GM12878 (cell line): ENCODE results near the gene C9orf72. TPM values are rescaled to one million over a fixed set of nuclear protein-coding genes. Genes with fewer than 3 reads are reported as not detected.

Experiments
- ATAC-seq: fragments of 200-7000 bp; cut with Tn5 transposase; 3 replicates; pipeline ENCODE4 v1.9.1; 2020; ENCODE audit warnings: mild to moderate bottlenecking, moderate library complexity
- BruUV-seq: library from RNA; stranded (reverse); fragments of 400-500 nt; replicated peaks from 2 replicates; lab custom pipeline; 2021; lab: Mats Ljungman, UMichigan
- CTCF ChIA-PET: fragments of 300-600 bp; sonication (Branson Sonifier 250); formaldehyde crosslinking; extraction: SDS; loops from one replicate; lab custom pipeline; 2021; ENCODE audit warnings: inconsistent platforms; lab: Yijun Ruan, JAX
- POLR2A ChIA-PET: fragments of 350-600 bp; formaldehyde crosslinking; extraction: SDS; loops from one replicate; lab custom pipeline; 2021; ENCODE audit warnings: inconsistent platforms; lab: Charles Lee
- RAD21 ChIA-PET: fragments of 300-600 bp; sonication (Branson Sonifier 250); formaldehyde crosslinking; loops from one replicate; lab custom pipeline; 2023; ENCODE audit warnings: antibody characterized with exemption; ENCODE audit not compliant: unreplicated experiment; lab: Charles Lee
- SMC1A ChIA-PET: fragments of 300-600 bp; sonication (Branson Sonifier 250); formaldehyde crosslinking; loops from one replicate; lab custom pipeline; 2023; ENCODE audit not compliant: unreplicated experiment, uncharacterized antibody; lab: Charles Lee
- DNase-seq: peaks from one replicate; pipeline ENCODE4 v3.0.0-alpha.2; 2011; ENCODE audit warnings: low read depth, low spot score
- FAIRE-seq: peaks from 3 replicates; lab custom pipeline; 2011; peaks lifted over from hg19 to GRCh38; lab: Jason Lieb, UNC
- H2AFZ ChIP-seq: 2 replicates; pipeline ENCODE4 v1.6.0; 2011; ENCODE audit warnings: low read depth, low read length, control low read depth; ENCODE audit not compliant: control insufficient read depth
- H3K27ac ChIP-seq: 2 replicates; pipeline ENCODE4 v1.5.1; 2011; ENCODE audit warnings: control low read depth; ENCODE audit not compliant: control insufficient read depth, insufficient read depth
- H3K27me3 ChIP-seq, 2 experiments: replicated peaks in 1 of 2; 2 replicates each; pipeline versions ENCODE4 v1.6.0 to v1.6.1; 2011; ENCODE audit warnings: low read length in 1 of 2; ENCODE audit not compliant: control insufficient read depth in 2 of 2, insufficient read depth in 2 of 2
- H3K36me3 ChIP-seq, 2 experiments: 2 replicates each; pipeline ENCODE4 v1.5.1; 2011; ENCODE audit warnings: low read length in 1 of 2; ENCODE audit not compliant: control insufficient read depth in 2 of 2, insufficient read depth in 2 of 2
- H3K4me1 ChIP-seq: 2 replicates; pipeline ENCODE4 v1.6.1; 2011; ENCODE audit warnings: mild to moderate bottlenecking, low read length, moderate library complexity, mixed read lengths; ENCODE audit not compliant: control insufficient read depth, insufficient read depth
- H3K4me2 ChIP-seq: 2 replicates; pipeline ENCODE4 v1.6.0; 2011; ENCODE audit warnings: control low read depth; ENCODE audit not compliant: control insufficient read depth, insufficient read depth
- H3K4me3 ChIP-seq: fragments of 200-600 bp; sonication (generic); 2 replicates; pipeline ENCODE4 v1.5.1; 2016
- H3K79me2 ChIP-seq: 2 replicates; pipeline ENCODE4 v1.6.0; 2011; ENCODE audit warnings: low read length; ENCODE audit not compliant: control insufficient read depth, insufficient read depth
- H3K9ac ChIP-seq: 2 replicates; pipeline ENCODE4 v1.8.0; 2011; ENCODE audit warnings: low read length, control low read depth, mixed read lengths; ENCODE audit not compliant: control insufficient read depth, insufficient read depth
- H3K9me3 ChIP-seq: replicated peaks from 3 replicates; pipeline ENCODE4 v1.5.1; 2011; ENCODE audit warnings: mild to moderate bottlenecking, low read length; ENCODE audit not compliant: control insufficient read depth, insufficient read depth
- H4K20me1 ChIP-seq: 2 replicates; pipeline ENCODE4 v1.6.0; 2011; ENCODE audit not compliant: control insufficient read depth, insufficient read depth
- BACH1 ChIP-seq: fragments of 450-650 bp; IDR thresholded peaks from 2 replicates; pipeline ENCODE4 v1.6.1; 2017; ENCODE audit warnings: mild to moderate bottlenecking, borderline replicate concordance
- CHD4 ChIP-seq: fragments of 200-600 bp; sonication (generic); IDR thresholded peaks from 2 replicates; pipeline ENCODE4 v1.6.1; 2016; ENCODE audit warnings: mild to moderate bottlenecking
- CREM ChIP-seq: IDR thresholded peaks from 2 replicates; pipeline ENCODE4 v1.6.1; 2014; ENCODE audit warnings: antibody characterized with exemption, low read depth
- E2F4 ChIP-seq: IDR thresholded peaks from 2 replicates; pipeline ENCODE4 v1.6.1; 2012; ENCODE audit warnings: low read depth, low read length, improper control_type of control experiment
- IRF5 ChIP-seq: fragments of 450-650 bp; IDR thresholded peaks from 2 replicates; pipeline ENCODE4 v1.6.1; 2017; ENCODE audit warnings: borderline replicate concordance
- MEF2A ChIP-seq: IDR thresholded peaks from 2 replicates; pipeline ENCODE4 v1.6.1; 2011; ENCODE audit warnings: low read depth, mild to moderate bottlenecking, low read length, moderate library complexity; ENCODE audit not compliant: insufficient read depth
- POLR2AphosphoS2 ChIP-seq: IDR thresholded peaks from 2 replicates; pipeline ENCODE4 v1.6.1; 2011; ENCODE audit warnings: low read depth, mild to moderate bottlenecking, low read length, improper control_type of control experiment, moderate library complexity
- RELA ChIP-seq: fragments of 450-650 bp; IDR thresholded peaks from 2 replicates; pipeline ENCODE4 v1.8.0; 2014; ENCODE audit warnings: borderline replicate concordance; ENCODE audit not compliant: partially characterized antibody
- SMAD5 ChIP-seq: IDR thresholded peaks from 2 replicates; pipeline ENCODE4 v1.6.1; 2016; ENCODE audit warnings: antibody characterized with exemption, low read depth
- SMC3 ChIP-seq: IDR thresholded peaks from 2 replicates; pipeline ENCODE4 v1.6.1; 2011; ENCODE audit warnings: low read length, improper control_type of control experiment, borderline replicate concordance
- TAF1 ChIP-seq: IDR thresholded peaks from 2 replicates; pipeline ENCODE4 v1.6.1; 2011; ENCODE audit warnings: mild to moderate bottlenecking, low read depth, low read length, borderline replicate concordance
- WGBS: methylation state at CpG from one replicate; pipeline ENCODE4 v1.1.6; 2016; ENCODE audit warnings: low lambda C conversion rate; ENCODE audit not compliant: insufficient replicate concordance, insufficient coverage; ENCODE audit errors: missing lambda C conversion rate; 5-methylcytosine and 5-hydroxymethylcytosine counted together
- in situ Hi-C: fragments of 300-500 bp; cut with MboI; formaldehyde crosslinking; loops from 9 replicates; pipeline ENCODE4 v1.14.3; 2018; ENCODE audit warnings: mixed read lengths
- intact Hi-C: fragments of 100-400 bp; cut with micrococcal nuclease; formaldehyde crosslinking; loops from one replicate; pipeline ENCODE4 v1.14.2; 2022; ENCODE audit not compliant: unreplicated experiment
- polyA plus RNA-seq, 11 experiments: library from polyadenylated mRNA; depleted of rRNA in 4 of 11; unstranded in 6 of 11; stranded (reverse) in 5 of 11; fragments of >200 nt; fragmentation: Nextera tagmentation in 4 of 11; fragmentation: Illumina TruSeq in 1 of 11; extraction: Ambion mirVana in 4 of 11; extraction: Trizol in 1 of 11; gene quantifications; 1 replicate in 1 of 11; 2 replicates in 10 of 11; pipeline versions ENCODE4 v1.2.1 to v1.2.3, GENCODE V29; 2011 to 2016; ENCODE audit warnings: inconsistent platforms in 2 of 11, missing spikeins in 2 of 11, low read depth in 1 of 11
- total RNA-seq, 4 experiments: library from RNA; depleted of rRNA in 3 of 4; stranded (reverse); fragments of >200 nt in 3 of 4; fragmentation: Illumina TruSeq in 1 of 4; extraction: Trizol in 1 of 4; gene quantifications; 2 replicates each; pipeline versions ENCODE4 v1.2.1 to v1.2.3, GENCODE V29; 2013 to 2021

Gene C9orf72
- total and polyA plus RNA-seq, 10 of the 15 experiments (the other 5 are each of a cell fraction or from before 2014, with no cell fraction given): 4.8 to 9.0 (median 6.4) TPM

- Histone ChIP-seq H3K9me3 (no peaks in the 10 kb centered on the region), H3K4me2 (no peak overlapping the region), H3K79me2 (no peaks in the 10 kb centered on the region), H3K27ac (no peak overlapping the region), H2AFZ (no peak overlapping the region), H3K27me3 (no peaks in the 10 kb centered on the region), H3K4me1 (peaks cover 10% of the 10 kb centered on the region), H4K20me1 (no peaks in the 10 kb centered on the region), H3K9ac (no peak overlapping the region), H3K36me3 (no peaks in the 10 kb centered on the region; a peak in 1 of 4 replicates), H3K4me3 (no peak overlapping the region)
- POLR2A ChIA-PET: interaction anchor here (1.1 to 3.6 kb wide), 2 partner anchors 12 to 22 kb away, joined by 3 to 21 read pairs; partner anchors contain the start of gene MOB3B
- WGBS: 67% methylated on average over 4 of the region's 4 CpGs
- no TSS peak for BruUV-seq
- intact Hi-C loops (no loop called here), in situ Hi-C loops (no loop called here)
- FAIRE-seq: no peak
- TF ChIP-seq RELA (no peak), POLR2AphosphoS2 (no peak), CREM (no peak), SMC3 (no peak), IRF5 (no peak), SMAD5 (no peak), E2F4 (no peak), CHD4 (no peak), BACH1 (no peak), TAF1 (no peak), MEF2A (no peak)
- RAD21 ChIA-PET: interaction anchor here (0.9 to 1.5 kb wide), 2 partner anchors 14 to 209 kb away, joined by 4 read pairs; no protein-coding TSS in a partner anchor
- SMC1A ChIA-PET: interaction anchor here (1.6 to 2.0 kb wide), 2 partner anchors 19 to 27 kb away, joined by 5 to 8 read pairs; no protein-coding TSS in a partner anchor
- ATAC-seq: no peak
- DNase-seq: no peak
- CTCF ChIA-PET: interaction anchor here (0.8 to 4.9 kb wide), 3 partner anchors 12 to 208 kb away, joined by 4 to 28 read pairs (median 4); partner anchors contain the start of gene MOB3B
These were observed 31.5 kb downstream of the C9orf72 start for GRCh38 chr9:27541740-27542139.
